GM21528 (cell line): ENCODE data around the gene ORM1.

Experiments
- ATAC-seq: cut with Tn5 transposase; IDR thresholded peaks from one replicate; pipeline ENCODE4 v1.9.1; 2021; ENCODE audit warnings: mild to moderate bottlenecking, moderate library complexity; ENCODE audit not compliant: unreplicated experiment, low FRiP score

Gene ORM1

GRCh38 chr9:114375386-114376175, 52.7 kb downstream of the ORM1 start:
- no peak for ATAC-seq
